HEK293 (cell line): ENCODE measurements around the gene ARHGEF7.

ENCODE experiments used
- CTCF ChIA-PET: fragments of 350-600 bp; formaldehyde crosslinking; extraction: SDS; loops from one replicate; lab custom pipeline; 2021; ENCODE audit warnings: antibody characterized with exemption; lab: Yijun Ruan, JAX
- POLR2A ChIA-PET: fragments of 300-600 bp; formaldehyde crosslinking; extraction: SDS; loops from one replicate; lab custom pipeline; 2020; ENCODE audit warnings: antibody characterized with exemption, inconsistent platforms; lab: Yijun Ruan, JAX
- H3K27ac ChIP-seq: fragments of 200-500 bp; sonication (Bioruptor generic); 2 replicates; pipeline ENCODE4 v1.5.1; 2014; ENCODE audit warnings: low read depth, low read length, control low read depth, inconsistent platforms; ENCODE audit errors: extremely low read depth
- H3K36me3 ChIP-seq, 2 experiments: fragments of 200-500 bp in 1 of 2; sonication (Bioruptor generic) in 1 of 2; 1 replicate in 1 of 2; 2 replicates in 1 of 2; pipeline ENCODE4 v1.5.1; 2014 to 2017; ENCODE audit warnings: inconsistent platforms in 2 of 2, low read length in 2 of 2; ENCODE audit not compliant: control insufficient read depth in 2 of 2, insufficient read depth in 1 of 2
- H3K4me1 ChIP-seq: fragments of 200-500 bp; sonication (Bioruptor generic); 2 replicates; pipeline ENCODE4 v1.5.1; 2014; ENCODE audit warnings: mild to moderate bottlenecking, low read length, inconsistent platforms; ENCODE audit not compliant: control insufficient read depth, insufficient read depth
- H3K4me3 ChIP-seq: 2 replicates; pipeline ENCODE4 v1.5.1; 2011; ENCODE audit warnings: low read depth, mild to moderate bottlenecking, control low read depth, low read length, moderate library complexity
- H3K9me3 ChIP-seq: fragments of 200-500 bp; sonication (Bioruptor generic); 2 replicates; pipeline ENCODE4 v1.5.1; 2014; ENCODE audit warnings: low read depth, low read length, inconsistent platforms; ENCODE audit not compliant: control insufficient read depth, insufficient read depth
- BCL11B ChIP-seq: fragments of 450-650 bp; formaldehyde crosslinking; IDR thresholded peaks from 2 replicates; pipeline ENCODE4 v1.5.1; 2016; ENCODE audit warnings: low read depth, missing biosample characterization, missing genetic modification characterization
- GLI4 ChIP-seq: fragments of 450-650 bp; formaldehyde crosslinking; IDR thresholded peaks from 2 replicates; pipeline ENCODE4 v1.5.1; 2016; ENCODE audit warnings: missing biosample characterization, missing genetic modification characterization
- HOXC10 ChIP-seq: sonication (generic); formaldehyde crosslinking; IDR thresholded peaks from 2 replicates; pipeline ENCODE4 v1.8.1; 2023; ENCODE audit warnings: mild to moderate bottlenecking, missing genetic modification reagents
- KLF16 ChIP-seq: fragments of 450-650 bp; formaldehyde crosslinking; IDR thresholded peaks from 2 replicates; pipeline ENCODE4 v1.5.1; 2017; ENCODE audit warnings: missing biosample characterization, missing genetic modification characterization
- RBAK ChIP-seq: fragments of 450-650 bp; formaldehyde crosslinking; IDR thresholded peaks from 2 replicates; pipeline ENCODE4 v1.5.1; 2016; ENCODE audit warnings: missing biosample characterization, missing genetic modification characterization
- TCF7L2 ChIP-seq: IDR thresholded peaks from 2 replicates; pipeline ENCODE4 v1.6.1; 2011; ENCODE audit warnings: low read depth, mild to moderate bottlenecking, inconsistent platforms, low read length, moderate library complexity, borderline replicate concordance
- ZBTB7A ChIP-seq: fragments of 450-650 bp; formaldehyde crosslinking; IDR thresholded peaks from 2 replicates; pipeline ENCODE4 v1.5.1; 2016; ENCODE audit warnings: low read depth, missing biosample characterization, missing genetic modification characterization
- ZNF2 ChIP-seq: fragments of 450-650 bp; formaldehyde crosslinking; IDR thresholded peaks from 2 replicates; pipeline ENCODE4 v1.5.1; 2016; ENCODE audit warnings: missing biosample characterization, missing genetic modification characterization
- ZNF248 ChIP-seq: fragments of 450-650 bp; formaldehyde crosslinking; IDR thresholded peaks from 2 replicates; pipeline ENCODE4 v1.5.1; 2017; ENCODE audit warnings: missing biosample characterization, missing genetic modification characterization
- ZNF274 ChIP-seq, 2 experiments: fragments of 200-500 bp in 1 of 2; fragments of 450-650 bp in 1 of 2; sonication (Bioruptor generic) in 1 of 2; formaldehyde crosslinking in 1 of 2; IDR thresholded peaks; 2 replicates each; pipeline versions ENCODE4 v1.5.1 to v1.6.1; 2014 to 2016; ENCODE audit warnings: borderline replicate concordance in 1 of 2, inconsistent platforms in 1 of 2, low read length in 1 of 2, missing biosample characterization in 1 of 2, missing genetic modification characterization in 1 of 2
- ZNF426 ChIP-seq: fragments of 450-650 bp; formaldehyde crosslinking; IDR thresholded peaks from 2 replicates; pipeline ENCODE4 v1.5.1; 2017; ENCODE audit warnings: missing biosample characterization, missing genetic modification characterization, mild to moderate bottlenecking, inconsistent platforms, moderate library complexity
- ZNF433 ChIP-seq: fragments of 450-650 bp; formaldehyde crosslinking; IDR thresholded peaks from 2 replicates; pipeline ENCODE4 v1.5.1; 2016; ENCODE audit warnings: missing biosample characterization, missing genetic modification characterization, low read depth
- ZNF521 ChIP-seq: fragments of 450-650 bp; formaldehyde crosslinking; IDR thresholded peaks from 2 replicates; pipeline ENCODE4 v1.5.1; 2017; ENCODE audit warnings: missing biosample characterization, mild to moderate bottlenecking, missing genetic modification characterization
- ZNF549 ChIP-seq: fragments of 450-650 bp; IDR thresholded peaks from 2 replicates; pipeline ENCODE4 v1.5.1; 2018; ENCODE audit warnings: missing biosample characterization, missing genetic modification characterization, mild to moderate bottlenecking, inconsistent platforms, moderate library complexity
- ZNF555 ChIP-seq: fragments of 450-650 bp; formaldehyde crosslinking; conservative IDR thresholded peaks from 2 replicates; pipeline ENCODE4 v1.5.1; 2017; ENCODE audit warnings: missing biosample characterization, mild to moderate bottlenecking, missing genetic modification characterization, inconsistent platforms
- ZNF558 ChIP-seq: fragments of 450-650 bp; formaldehyde crosslinking; IDR thresholded peaks from 2 replicates; pipeline ENCODE4 v1.5.1; 2016; ENCODE audit warnings: missing biosample characterization, missing genetic modification characterization
- ZNF571 ChIP-seq: fragments of 450-650 bp; formaldehyde crosslinking; IDR thresholded peaks from 2 replicates; pipeline ENCODE4 v1.5.0; 2017; ENCODE audit warnings: missing biosample characterization, missing genetic modification characterization
- ZNF654 ChIP-seq: fragments of 450-650 bp; formaldehyde crosslinking; IDR thresholded peaks from 2 replicates; pipeline ENCODE4 v1.5.1; 2016; ENCODE audit warnings: low read depth, missing biosample characterization, missing genetic modification characterization
- ZNF660 ChIP-seq: fragments of 450-650 bp; IDR thresholded peaks from 2 replicates; pipeline ENCODE4 v1.5.1; 2018; ENCODE audit warnings: missing biosample characterization, mild to moderate bottlenecking, missing genetic modification characterization
- ZNF670 ChIP-seq: fragments of 450-650 bp; formaldehyde crosslinking; IDR thresholded peaks from 2 replicates; pipeline ENCODE4 v1.5.1; 2016; ENCODE audit warnings: missing biosample characterization, missing genetic modification characterization, low read depth
- ZNF707 ChIP-seq: fragments of 450-650 bp; formaldehyde crosslinking; IDR thresholded peaks from 2 replicates; pipeline ENCODE4 v1.5.1; 2016; ENCODE audit warnings: missing biosample characterization, missing genetic modification characterization
- ZNF768 ChIP-seq: fragments of 450-650 bp; formaldehyde crosslinking; IDR thresholded peaks from 2 replicates; pipeline ENCODE4 v1.5.1; 2018; ENCODE audit warnings: missing biosample characterization, mild to moderate bottlenecking, missing genetic modification characterization
- ZNF776 ChIP-seq: fragments of 450-650 bp; formaldehyde crosslinking; IDR thresholded peaks from 2 replicates; pipeline ENCODE4 v1.5.0; 2017; ENCODE audit warnings: missing biosample characterization, missing genetic modification characterization, borderline replicate concordance
- ZNF785 ChIP-seq: fragments of 450-650 bp; formaldehyde crosslinking; IDR thresholded peaks from 2 replicates; pipeline ENCODE4 v1.5.1; 2016; ENCODE audit warnings: missing biosample characterization, missing genetic modification characterization
- ZNF792 ChIP-seq: fragments of 450-650 bp; formaldehyde crosslinking; IDR thresholded peaks from 2 replicates; pipeline ENCODE4 v1.5.1; 2016; ENCODE audit warnings: missing biosample characterization, missing genetic modification characterization
- TF ChIP-seq, protein P1 (sequence below): fragments of 450-650 bp; formaldehyde crosslinking; IDR thresholded peaks from 2 replicates; pipeline ENCODE4 v1.5.1; 2017; ENCODE audit warnings: missing biosample characterization, missing genetic modification characterization
- TF ChIP-seq, protein P2 (sequence below): fragments of 450-650 bp; formaldehyde crosslinking; IDR thresholded peaks from 2 replicates; pipeline ENCODE4 v1.5.1; 2016; ENCODE audit warnings: missing biosample characterization, missing genetic modification characterization
- TF ChIP-seq, protein P3 (sequence below): sonication (generic); formaldehyde crosslinking; IDR thresholded peaks from 2 replicates; pipeline ENCODE4 v1.8.1; 2022; ENCODE audit warnings: mild to moderate bottlenecking, moderate library complexity, missing genetic modification reagents

Gene ARHGEF7

DNA sequence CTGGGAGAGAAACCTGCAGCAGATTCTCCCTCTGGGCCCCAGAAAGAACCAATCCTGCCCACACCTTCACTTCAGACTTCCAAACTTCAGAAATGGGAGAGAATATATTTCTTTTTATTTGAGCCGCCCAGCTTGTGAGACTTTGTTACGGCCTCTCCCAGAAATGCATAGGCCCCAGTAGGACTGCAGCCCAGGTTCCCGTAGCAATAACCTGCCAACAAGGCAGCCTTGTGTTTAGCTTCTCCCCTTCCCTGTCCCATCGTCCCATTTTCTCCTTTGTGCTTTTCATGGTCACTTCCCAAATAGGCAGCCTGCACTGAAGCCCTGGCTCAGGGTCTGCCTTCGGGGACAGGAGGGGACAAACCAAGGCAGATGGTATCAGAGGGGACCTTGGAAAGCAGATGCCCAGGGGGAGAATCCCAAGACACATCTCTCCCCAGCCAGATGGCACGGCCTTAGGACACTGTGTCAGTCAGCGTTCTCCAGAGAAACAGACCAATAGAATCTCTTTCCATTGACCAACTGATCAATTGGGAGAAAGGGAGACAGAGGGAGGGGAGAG, 3.7 kb upstream of the ARHGEF7 start:
- no peaks in the 10 kb centered on the region for H3K9me3 ChIP-seq
- H3K4me1 ChIP-seq: no peaks in the 10 kb centered on the region
- no peak overlapping the region for H3K4me3 ChIP-seq
- no peak overlapping the region for H3K27ac ChIP-seq
- no peak for TF ChIP-seq BCL11B
- TF ChIP-seq ZNF274 (IDR thresholded peaks at IDR 0.05; ENCODE audit: low read length): no peak
- no peak for TF ChIP-seq ZNF274 (tag by site-specific recombination; IDR thresholded peaks at IDR 0.05; ENCODE audit: borderline replicate concordance)
- no peak for TF ChIP-seq ZNF248 (tag by site-specific recombination)
- no peak for TF ChIP-seq ZNF660 (tag by site-specific recombination)
- TF ChIP-seq ZNF785: no peak
- no peak for TF ChIP-seq ZNF768
- TF ChIP-seq ZNF555 (tag by site-specific recombination): no peak
- TF ChIP-seq HOXC10 (CRISPR knock-in tag): no peak
- TF ChIP-seq KLF16 (tag by site-specific recombination): no peak
- no peak for TF ChIP-seq ZNF654 (tag by site-specific recombination)
- TF ChIP-seq, all 188 proteins: peak for 0
- CTCF ChIA-PET: interaction anchor here (0.6 to 1.1 kb wide), 2 partner anchors 44 to 167 kb away, joined by 3 read pairs; no protein-coding TSS in a partner anchor
- POLR2A ChIA-PET: no interaction called here
- no peaks in the 10 kb centered on the region for H3K36me3 ChIP-seq

DNA sequence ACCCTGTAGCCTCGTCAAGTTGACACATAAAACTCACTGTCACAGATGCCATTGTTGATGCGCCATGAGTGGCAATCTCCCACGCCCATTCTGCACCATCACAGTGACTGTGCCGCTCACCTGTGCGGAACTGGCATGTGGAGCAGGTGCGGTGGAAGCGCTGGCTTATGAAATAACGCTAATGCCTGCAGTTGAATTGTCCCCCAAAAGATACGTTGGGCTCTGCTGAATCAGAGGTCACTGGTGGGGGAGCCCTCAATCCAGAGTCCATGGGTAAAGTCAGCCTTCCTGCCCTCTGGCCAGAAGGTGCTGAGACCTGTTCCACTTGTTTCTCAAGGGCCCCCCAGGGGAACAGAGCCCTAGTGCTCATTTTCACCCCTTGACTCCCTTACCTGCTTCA, 2.9 kb upstream of the ARHGEF7 start:
- H3K36me3 ChIP-seq: no peaks in the 10 kb centered on the region
- TF ChIP-seq ZNF707 (no peak), ZNF521 (tag by site-specific recombination) (no peak), GLI4 (tag by site-specific recombination) (no peak), ZNF670 (tag by site-specific recombination) (no peak), ZNF571 (tag by site-specific recombination) (no peak), ZNF558 (tag by site-specific recombination) (no peak), ZNF776 (tag by site-specific recombination) (no peak), ZNF549 (tag by site-specific recombination) (no peak), ZNF555 (tag by site-specific recombination) (no peak), ZNF433 (no peak), ZBTB7A (tag by site-specific recombination) (no peak), RBAK (no peak), TCF7L2 (no peak), ZNF792 (no peak), ZNF426 (tag by site-specific recombination) (no peak), ZNF2 (tag by site-specific recombination) (no peak)
- TF ChIP-seq, protein P1, sequence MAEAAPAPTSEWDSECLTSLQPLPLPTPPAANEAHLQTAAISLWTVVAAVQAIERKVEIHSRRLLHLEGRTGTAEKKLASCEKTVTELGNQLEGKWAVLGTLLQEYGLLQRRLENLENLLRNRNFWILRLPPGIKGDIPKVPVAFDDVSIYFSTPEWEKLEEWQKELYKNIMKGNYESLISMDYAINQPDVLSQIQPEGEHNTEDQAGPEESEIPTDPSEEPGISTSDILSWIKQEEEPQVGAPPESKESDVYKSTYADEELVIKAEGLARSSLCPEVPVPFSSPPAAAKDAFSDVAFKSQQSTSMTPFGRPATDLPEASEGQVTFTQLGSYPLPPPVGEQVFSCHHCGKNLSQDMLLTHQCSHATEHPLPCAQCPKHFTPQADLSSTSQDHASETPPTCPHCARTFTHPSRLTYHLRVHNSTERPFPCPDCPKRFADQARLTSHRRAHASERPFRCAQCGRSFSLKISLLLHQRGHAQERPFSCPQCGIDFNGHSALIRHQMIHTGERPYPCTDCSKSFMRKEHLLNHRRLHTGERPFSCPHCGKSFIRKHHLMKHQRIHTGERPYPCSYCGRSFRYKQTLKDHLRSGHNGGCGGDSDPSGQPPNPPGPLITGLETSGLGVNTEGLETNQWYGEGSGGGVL: no peak
- TF ChIP-seq, protein P2, sequence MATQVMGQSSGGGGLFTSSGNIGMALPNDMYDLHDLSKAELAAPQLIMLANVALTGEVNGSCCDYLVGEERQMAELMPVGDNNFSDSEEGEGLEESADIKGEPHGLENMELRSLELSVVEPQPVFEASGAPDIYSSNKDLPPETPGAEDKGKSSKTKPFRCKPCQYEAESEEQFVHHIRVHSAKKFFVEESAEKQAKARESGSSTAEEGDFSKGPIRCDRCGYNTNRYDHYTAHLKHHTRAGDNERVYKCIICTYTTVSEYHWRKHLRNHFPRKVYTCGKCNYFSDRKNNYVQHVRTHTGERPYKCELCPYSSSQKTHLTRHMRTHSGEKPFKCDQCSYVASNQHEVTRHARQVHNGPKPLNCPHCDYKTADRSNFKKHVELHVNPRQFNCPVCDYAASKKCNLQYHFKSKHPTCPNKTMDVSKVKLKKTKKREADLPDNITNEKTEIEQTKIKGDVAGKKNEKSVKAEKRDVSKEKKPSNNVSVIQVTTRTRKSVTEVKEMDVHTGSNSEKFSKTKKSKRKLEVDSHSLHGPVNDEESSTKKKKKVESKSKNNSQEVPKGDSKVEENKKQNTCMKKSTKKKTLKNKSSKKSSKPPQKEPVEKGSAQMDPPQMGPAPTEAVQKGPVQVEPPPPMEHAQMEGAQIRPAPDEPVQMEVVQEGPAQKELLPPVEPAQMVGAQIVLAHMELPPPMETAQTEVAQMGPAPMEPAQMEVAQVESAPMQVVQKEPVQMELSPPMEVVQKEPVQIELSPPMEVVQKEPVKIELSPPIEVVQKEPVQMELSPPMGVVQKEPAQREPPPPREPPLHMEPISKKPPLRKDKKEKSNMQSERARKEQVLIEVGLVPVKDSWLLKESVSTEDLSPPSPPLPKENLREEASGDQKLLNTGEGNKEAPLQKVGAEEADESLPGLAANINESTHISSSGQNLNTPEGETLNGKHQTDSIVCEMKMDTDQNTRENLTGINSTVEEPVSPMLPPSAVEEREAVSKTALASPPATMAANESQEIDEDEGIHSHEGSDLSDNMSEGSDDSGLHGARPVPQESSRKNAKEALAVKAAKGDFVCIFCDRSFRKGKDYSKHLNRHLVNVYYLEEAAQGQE (tag by site-specific recombination): no peak
- TF ChIP-seq, protein P3, sequence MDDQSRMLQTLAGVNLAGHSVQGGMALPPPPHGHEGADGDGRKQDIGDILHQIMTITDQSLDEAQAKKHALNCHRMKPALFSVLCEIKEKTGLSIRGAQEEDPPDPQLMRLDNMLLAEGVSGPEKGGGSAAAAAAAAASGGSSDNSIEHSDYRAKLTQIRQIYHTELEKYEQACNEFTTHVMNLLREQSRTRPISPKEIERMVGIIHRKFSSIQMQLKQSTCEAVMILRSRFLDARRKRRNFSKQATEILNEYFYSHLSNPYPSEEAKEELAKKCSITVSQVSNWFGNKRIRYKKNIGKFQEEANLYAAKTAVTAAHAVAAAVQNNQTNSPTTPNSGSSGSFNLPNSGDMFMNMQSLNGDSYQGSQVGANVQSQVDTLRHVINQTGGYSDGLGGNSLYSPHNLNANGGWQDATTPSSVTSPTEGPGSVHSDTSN (CRISPR knock-in tag): no peak

More for the DNA sequence above, 2.9 kb upstream of the ARHGEF7 start:
- Histone ChIP-seq H3K9me3 (no peaks in the 10 kb centered on the region), H3K4me1 (no peaks in the 10 kb centered on the region), H3K4me3 (no peak overlapping the region), H3K27ac (no peak overlapping the region)
- CTCF ChIA-PET: interaction anchor here (1.1 to 1.3 kb wide), 2 partner anchors 44 kb away, joined by 3 read pairs; no protein-coding TSS in a partner anchor
- POLR2A ChIA-PET: no interaction called here
